HUES64 (cell line): ENCODE measurements around the gene SAP30BP.
"Not testable (repeated sequence)": the region's sequence is repeated elsewhere in the genome, so short reads cannot be mapped to it uniquely, and the experiment has no call there.

Experiments used
- H3K27ac ChIP-seq: 2 replicates; pipeline ENCODE4 v1.7.0; 2013; ENCODE audit warnings: low read depth, low read length, inconsistent platforms
- H3K27me3 ChIP-seq: 2 replicates; pipeline ENCODE4 v1.6.1; 2013; ENCODE audit warnings: mild to moderate bottlenecking, low read length; ENCODE audit not compliant: insufficient read depth
- H3K36me3 ChIP-seq: 2 replicates; pipeline ENCODE4 v1.6.1; 2013; ENCODE audit warnings: mild to moderate bottlenecking, low read length; ENCODE audit not compliant: insufficient read depth
- H3K4me1 ChIP-seq: 2 replicates; pipeline ENCODE4 v1.6.1; 2013; ENCODE audit warnings: mild to moderate bottlenecking, low read length, moderate library complexity; ENCODE audit not compliant: insufficient read depth
- H3K4me3 ChIP-seq: 2 replicates; pipeline ENCODE4 v1.5.1; 2013; ENCODE audit warnings: mild to moderate bottlenecking, low read length, moderate library complexity
- H3K9ac ChIP-seq: 2 replicates; pipeline ENCODE4 v1.6.1; 2013; ENCODE audit warnings: mild to moderate bottlenecking, low read depth, low read length
- H3K9me3 ChIP-seq: 2 replicates; pipeline ENCODE4 v1.6.1; 2013; ENCODE audit warnings: low read depth, low read length; ENCODE audit not compliant: insufficient read depth
- WGBS: fragments of 150-250, 120-280 bp; methylation state at CpG from one replicate; pipeline ENCODE4 v1.1.7; 2013; ENCODE audit warnings: missing lambda C conversion rate; 5-methylcytosine and 5-hydroxymethylcytosine counted together

Gene SAP30BP

DNA sequence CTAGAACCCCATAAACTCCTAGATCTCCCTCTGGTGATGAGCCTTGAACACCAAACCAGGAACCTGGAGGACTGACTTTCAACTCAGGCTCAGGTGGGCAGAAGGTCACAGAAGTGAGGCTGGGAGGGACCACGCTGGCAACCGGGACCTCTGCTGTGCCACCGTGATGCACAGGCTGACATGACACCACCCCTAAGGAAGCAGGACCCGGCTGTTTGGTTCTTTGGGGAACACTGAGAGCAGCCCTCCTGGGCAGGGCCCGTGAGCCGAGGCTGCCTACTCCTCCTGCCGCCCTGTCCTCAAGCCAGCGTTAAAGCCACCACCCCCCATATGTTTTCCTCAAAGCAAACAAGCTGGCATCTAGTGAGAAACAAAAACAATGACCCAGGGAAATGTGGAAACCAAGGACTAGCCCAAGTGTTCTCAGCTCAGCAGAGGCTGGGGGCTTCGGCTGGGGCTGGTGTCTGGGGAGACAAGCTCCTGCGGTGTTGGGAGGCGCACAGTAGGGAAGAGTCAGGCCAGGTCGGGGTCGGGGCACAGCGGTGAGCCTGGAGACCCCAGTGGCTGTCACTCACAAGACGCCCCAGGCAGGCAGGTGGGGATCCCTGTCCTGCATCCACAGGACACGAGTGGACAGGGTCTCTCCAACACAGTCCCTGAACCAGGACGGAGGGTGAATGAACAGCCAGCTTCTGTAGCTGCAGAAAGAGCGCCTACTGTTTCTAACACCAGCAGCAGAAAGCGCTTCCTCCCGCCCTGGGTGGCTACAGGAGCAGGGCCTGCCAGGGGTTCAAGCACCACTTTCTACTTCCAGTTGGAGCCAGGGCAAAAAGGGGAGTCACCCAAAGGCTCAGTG, 32.2 kb upstream of the SAP30BP start:
- Histone ChIP-seq H3K4me1 (peaks cover 7% of the 10 kb centered on the region; the same call in 1 of the 2 replicates), H3K27ac (no peak overlapping the region), H3K9me3 (no peaks in the 10 kb centered on the region), H3K27me3 (no peaks in the 10 kb centered on the region), H3K4me3 (no peak overlapping the region), H3K36me3 (no peaks in the 10 kb centered on the region; the same call in 1 of the 2 replicates), H3K9ac (no peak overlapping the region)
- WGBS: 91% methylated on average over 20 of the region's 20 CpGs

DNA sequence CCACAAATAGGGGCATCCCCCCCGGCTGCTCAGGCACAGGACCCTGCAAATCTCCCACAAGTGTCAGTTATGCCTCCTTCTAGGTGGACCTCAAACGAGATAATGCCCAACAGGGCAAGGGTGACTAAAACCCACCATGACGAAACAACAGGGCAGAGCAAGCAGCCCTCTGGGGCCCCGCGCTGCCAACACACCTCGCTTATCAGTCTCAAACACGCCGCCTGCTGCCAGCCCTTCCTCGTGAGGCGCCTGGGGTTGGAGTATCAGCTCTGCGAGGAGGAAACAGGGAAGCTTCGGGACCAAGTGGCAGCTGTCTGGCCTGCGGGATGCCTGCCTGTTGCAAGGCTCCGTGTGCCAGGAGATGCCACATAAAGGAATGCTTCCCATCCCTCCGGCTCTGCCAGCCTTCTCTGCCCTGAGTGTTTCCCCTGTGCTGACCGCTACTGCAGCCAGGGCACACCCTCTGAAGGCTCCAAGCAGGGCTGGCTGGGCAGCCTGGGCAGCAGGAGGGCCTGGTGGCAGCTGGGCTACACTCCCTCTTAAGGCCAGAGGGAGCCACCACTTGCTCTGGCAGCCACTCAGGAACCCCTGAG, 31.4 kb upstream of the SAP30BP start:
- Histone ChIP-seq H3K4me3 (no peak overlapping the region), H3K27me3 (no peaks in the 10 kb centered on the region), H3K4me1 (peaks cover 7% of the 10 kb centered on the region; the same call in 1 of the 2 replicates), H3K9ac (no peak overlapping the region), H3K9me3 (no peaks in the 10 kb centered on the region), H3K36me3 (no peaks in the 10 kb centered on the region; the same call in 1 of the 2 replicates), H3K27ac (no peak overlapping the region)
- WGBS: 94% methylated on average over 16 of the region's 16 CpGs

DNA sequence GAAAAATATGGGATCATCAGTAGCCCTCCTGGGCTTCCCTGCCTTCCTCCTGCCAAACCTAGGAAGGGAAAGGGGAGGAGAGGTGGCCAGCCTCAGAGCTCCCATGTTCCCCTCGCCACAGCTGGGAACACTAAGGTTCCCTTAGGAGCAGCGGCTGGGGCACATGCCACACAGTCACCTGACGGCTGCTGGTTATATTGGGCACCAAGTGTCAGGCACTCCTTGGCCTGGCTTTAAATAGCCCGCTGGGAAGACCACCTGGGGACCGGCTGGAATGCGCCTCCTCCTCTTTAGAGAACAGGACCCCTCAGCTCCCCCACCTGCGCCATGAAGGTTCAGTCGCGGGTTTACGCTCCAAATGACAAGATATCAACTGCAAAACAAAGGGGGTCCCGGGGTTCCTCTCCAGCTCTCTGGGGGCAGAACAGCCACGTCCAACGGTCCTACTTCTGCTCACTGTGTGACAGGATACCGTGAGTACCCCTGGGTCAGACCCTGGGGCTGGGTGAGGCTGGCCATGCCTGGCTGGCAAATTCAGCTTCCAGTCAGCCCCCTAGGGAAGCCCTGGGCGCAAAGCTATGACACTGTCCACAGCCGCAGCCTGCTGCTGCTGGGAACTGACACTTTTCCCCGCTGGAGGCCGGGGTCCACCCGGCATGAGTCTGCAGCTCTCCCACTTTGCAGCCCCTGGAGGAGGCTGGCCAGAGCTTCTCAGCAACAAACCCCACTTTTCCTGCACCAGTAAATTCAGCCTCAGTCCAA, 30.6 kb upstream of the SAP30BP start:
- Histone ChIP-seq H3K27me3 (no peaks in the 10 kb centered on the region), H3K4me1 (peaks cover 7% of the 10 kb centered on the region; the same call in 1 of the 2 replicates), H3K9ac (0 out of 2 replicates have a peak overlapping the region, but pooled peaks have one; percentile 30), H3K36me3 (no peaks in the 10 kb centered on the region; the same call in 1 of the 2 replicates), H3K9me3 (no peaks in the 10 kb centered on the region), H3K27ac (no peak overlapping the region), H3K4me3 (no peak overlapping the region)
- WGBS: 93% methylated on average over 19 of the region's 19 CpGs

DNA sequence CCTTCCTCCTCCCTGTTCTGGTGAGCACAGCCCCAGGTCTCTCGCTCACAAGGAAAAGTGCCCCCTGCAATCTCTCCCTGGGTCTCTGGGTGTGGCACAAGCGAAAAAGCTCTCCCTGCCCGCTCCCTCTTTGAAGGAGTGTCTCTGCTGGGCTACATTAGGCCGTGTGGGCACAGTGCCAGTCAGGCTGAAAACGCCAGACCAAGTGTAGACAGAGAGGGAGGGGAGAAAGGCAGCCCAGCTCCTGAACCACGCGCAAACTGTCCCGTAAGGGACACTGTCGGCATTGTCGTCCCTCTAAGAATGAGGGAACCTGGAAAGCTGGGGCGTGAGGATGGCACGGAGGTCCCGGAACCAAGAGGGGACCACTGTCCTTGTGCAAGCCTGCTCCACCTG, 30.0 kb upstream of the SAP30BP start:
- no peak overlapping the region for H3K27ac ChIP-seq
- no peaks in the 10 kb centered on the region for H3K9me3 ChIP-seq
- H3K27me3 ChIP-seq: no peaks in the 10 kb centered on the region
- no peaks in the 10 kb centered on the region for H3K36me3 ChIP-seq
- peak overlapping the region; percentile 17; the same call in 1 of the 2 replicates for H3K9ac ChIP-seq
- peaks cover 7% of the 10 kb centered on the region; the same call in 1 of the 2 replicates for H3K4me1 ChIP-seq
- H3K4me3 ChIP-seq: no peak overlapping the region
- WGBS: 92% methylated on average over 13 of the region's 13 CpGs

DNA sequence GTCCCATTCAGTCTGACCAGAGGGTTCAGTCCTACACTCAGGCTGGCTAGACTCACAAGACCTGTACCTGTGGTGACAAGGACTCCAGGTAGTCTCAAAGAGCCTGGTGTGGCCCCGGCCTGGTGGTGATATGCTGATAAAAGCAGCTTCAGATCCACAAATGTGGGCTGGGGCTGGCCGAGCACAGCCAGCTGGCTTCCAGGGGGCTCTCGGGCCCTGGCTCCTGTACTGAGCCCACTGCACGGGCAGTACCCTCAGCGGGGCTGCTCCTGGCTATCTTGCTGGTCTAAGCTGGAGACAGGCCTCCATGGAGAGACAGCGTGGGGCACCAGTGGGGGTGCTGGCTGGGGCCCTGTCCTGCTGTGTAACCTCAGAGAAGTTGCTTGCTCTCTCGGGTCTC, 29.6 kb upstream of the SAP30BP start:
- H3K4me1 ChIP-seq: peaks cover 10% of the 10 kb centered on the region
- H3K36me3 ChIP-seq: 0 out of 2 replicates have a peak, but pooled peaks cover 2% of the 10 kb centered on the region
- H3K9me3 ChIP-seq: no peaks in the 10 kb centered on the region
- H3K9ac ChIP-seq: peak overlapping the region; percentile 17; the same call in 1 of the 2 replicates
- H3K27ac ChIP-seq: no peak overlapping the region
- no peaks in the 10 kb centered on the region for H3K27me3 ChIP-seq
- WGBS: 97% methylated on average over 7 of the region's 7 CpGs
- no peak overlapping the region for H3K4me3 ChIP-seq

DNA sequence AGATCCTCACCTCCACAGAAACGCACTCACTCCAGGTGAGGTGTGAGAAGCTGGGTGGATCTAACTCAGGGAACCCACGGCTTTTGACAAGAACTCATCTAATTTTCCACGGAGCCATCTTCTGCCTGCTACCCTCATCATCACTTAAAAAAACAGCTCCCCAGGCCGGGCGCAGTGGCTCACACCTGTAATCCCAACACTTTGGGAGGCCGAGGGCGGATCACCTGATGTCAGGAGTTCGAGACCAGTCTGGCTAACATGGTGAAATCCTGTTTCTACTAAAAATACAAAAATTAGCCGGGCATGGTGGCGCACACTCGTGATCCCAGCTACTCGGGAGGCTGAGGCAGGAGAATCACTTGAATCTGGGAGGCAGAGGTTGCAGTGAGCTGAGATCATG, 29.1 kb upstream of the SAP30BP start:
- 95% methylated on average over 12 of the region's 12 CpGs for WGBS
- H3K36me3 ChIP-seq: not testable (repeated sequence)

DNA sequence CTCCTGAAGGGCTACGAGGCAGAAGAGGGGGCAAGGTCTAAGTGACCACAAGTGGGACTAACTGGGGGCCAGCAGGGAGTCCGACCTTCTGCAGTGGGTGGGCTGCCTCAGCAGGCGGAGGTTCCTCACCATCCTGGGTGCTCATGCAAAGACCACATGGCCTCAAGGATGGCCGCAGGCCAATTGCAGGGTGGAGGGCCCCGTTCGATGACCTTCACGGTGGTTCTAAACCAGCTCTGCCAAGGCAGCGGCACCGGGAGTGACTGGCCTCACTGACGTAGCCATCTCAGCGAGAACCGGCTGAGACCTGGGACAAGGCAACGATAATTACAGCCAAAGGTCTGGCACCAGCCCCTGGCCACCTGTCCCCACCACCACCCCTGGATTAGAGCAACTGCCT, 28.2 kb upstream of the SAP30BP start:
- Histone ChIP-seq H3K36me3 (0 out of 2 replicates have a peak, but pooled peaks cover 2% of the 10 kb centered on the region), H3K9me3 (no peaks in the 10 kb centered on the region), H3K4me1 (peaks cover 16% of the 10 kb centered on the region), H3K4me3 (no peak overlapping the region), H3K9ac (no peak overlapping the region), H3K27me3 (no peaks in the 10 kb centered on the region), H3K27ac (no peak overlapping the region)
- WGBS: 95% methylated on average over 13 of the region's 13 CpGs

More for the DNA sequence above, 29.1 kb upstream of the SAP30BP start:
- not testable (repeated sequence) for H3K9ac ChIP-seq, H3K27me3 ChIP-seq, H3K27ac ChIP-seq, H3K9me3 ChIP-seq, H3K4me3 ChIP-seq
- peaks cover 14% of the 10 kb centered on the region for H3K4me1 ChIP-seq

DNA sequence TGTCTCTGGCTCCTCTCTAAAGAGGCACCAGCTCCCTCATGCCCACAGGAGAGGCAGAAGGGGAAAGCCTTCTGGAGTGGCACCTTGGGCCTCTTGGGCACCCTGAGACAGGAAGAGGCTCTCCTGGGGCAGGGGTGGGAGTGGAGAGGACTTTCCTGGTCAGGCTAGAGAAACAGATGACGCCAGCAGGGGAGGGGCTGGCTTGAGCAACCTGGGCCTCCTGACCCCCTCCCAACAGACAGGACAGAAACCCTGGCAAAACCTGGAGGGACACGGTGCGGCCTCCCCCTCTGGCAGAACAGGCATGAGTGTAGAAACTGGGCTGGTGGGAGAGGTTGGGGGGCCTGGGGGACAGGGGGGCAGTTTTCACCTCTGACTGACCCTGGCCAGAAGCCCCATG, 27.8 kb upstream of the SAP30BP start:
- whole genome bisulfite sequencing: 85% methylated on average over 3 of the region's 3 CpGs
- Histone ChIP-seq H3K4me3 (no peak overlapping the region), H3K4me1 (peaks cover 16% of the 10 kb centered on the region), H3K27me3 (no peaks in the 10 kb centered on the region), H3K36me3 (0 out of 2 replicates have a peak, but pooled peaks cover 2% of the 10 kb centered on the region), H3K9ac (no peak overlapping the region), H3K27ac (no peak overlapping the region), H3K9me3 (no peaks in the 10 kb centered on the region)

DNA sequence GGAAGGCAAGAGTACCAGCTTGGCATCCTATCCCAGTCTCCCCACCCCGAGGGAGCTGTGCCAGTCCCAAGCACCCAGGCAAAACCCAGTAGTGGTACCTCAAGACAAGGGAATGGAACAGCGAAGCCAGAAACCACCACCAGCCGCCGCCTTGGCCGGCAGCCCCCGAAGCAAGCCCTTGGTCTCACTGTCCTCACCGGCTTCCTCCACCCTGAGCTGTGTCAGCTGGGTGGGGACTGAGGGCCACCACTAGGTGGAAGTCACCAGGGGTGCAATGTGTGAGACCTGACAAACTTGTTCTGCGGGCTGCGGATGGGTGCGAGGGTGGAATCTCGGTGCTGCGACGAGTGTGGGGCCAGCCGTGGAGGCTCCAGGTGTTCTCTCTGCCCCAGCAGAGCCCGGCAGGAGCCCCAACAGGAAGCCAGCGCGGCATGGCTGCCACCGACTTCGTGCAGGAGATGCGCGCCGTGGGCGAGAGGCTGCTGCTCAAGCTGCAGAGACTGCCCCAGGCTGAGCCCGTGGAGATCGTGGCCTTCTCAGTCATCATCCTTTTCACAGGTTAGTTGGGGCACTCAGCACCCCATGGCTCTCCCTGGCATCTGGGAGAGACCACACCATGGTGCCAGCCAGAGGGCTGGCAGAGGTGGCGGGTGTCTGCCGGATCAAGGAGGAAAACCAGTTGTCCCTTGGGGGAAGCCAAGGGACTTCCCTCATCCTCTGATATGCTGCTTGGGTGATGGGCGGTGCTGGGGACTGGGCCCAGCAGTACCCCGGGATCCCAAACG, 27.2 kb upstream of the SAP30BP start:
- H3K27me3 ChIP-seq: no peaks in the 10 kb centered on the region
- H3K27ac ChIP-seq: no peak overlapping the region
- peaks cover 16% of the 10 kb centered on the region for H3K4me1 ChIP-seq
- WGBS: 94% methylated on average over 30 of the region's 30 CpGs
- H3K9ac ChIP-seq: no peak overlapping the region
- 0 out of 2 replicates have a peak, but pooled peaks cover 2% of the 10 kb centered on the region for H3K36me3 ChIP-seq
- H3K9me3 ChIP-seq: no peaks in the 10 kb centered on the region
- no peak overlapping the region for H3K4me3 ChIP-seq

DNA sequence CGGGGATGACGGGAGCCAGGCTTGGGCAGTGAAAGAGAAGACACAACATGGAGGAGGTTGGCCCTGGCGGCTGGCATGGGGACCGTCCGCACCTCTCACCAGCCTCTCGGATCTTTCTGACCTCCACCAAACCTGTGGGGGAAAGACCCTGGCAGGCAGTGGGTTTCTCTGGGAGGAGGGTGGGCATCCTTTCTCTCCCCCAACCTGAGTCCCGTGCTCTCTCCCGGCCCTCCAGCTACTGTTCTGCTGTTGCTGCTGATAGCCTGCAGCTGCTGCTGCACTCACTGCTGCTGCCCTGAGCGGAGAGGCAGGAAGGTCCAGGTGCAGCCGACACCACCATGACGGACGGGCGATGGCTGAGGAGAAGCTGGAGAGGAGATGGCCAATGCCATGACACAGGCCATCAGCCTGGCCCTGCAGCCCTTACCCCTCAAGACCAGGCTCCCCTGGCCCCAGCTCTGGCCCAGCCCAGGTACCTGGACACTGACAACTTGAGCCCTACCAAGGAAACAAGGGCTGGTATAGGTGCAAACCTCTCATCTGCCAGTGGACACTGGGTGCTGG, 26.5 kb upstream of the SAP30BP start:
- Histone ChIP-seq H3K9ac (no peak overlapping the region), H3K4me3 (no peak overlapping the region)

More for the DNA sequence above, 26.5 kb upstream of the SAP30BP start:
- Histone ChIP-seq H3K4me1 (peaks cover 16% of the 10 kb centered on the region), H3K9me3 (no peaks in the 10 kb centered on the region), H3K27ac (no peak overlapping the region), H3K36me3 (0 out of 2 replicates have a peak, but pooled peaks cover 2% of the 10 kb centered on the region), H3K27me3 (no peaks in the 10 kb centered on the region)
- 96% methylated on average over 13 of the region's 13 CpGs for WGBS
